ENCODE data around the gene PTHLH.

DNA sequence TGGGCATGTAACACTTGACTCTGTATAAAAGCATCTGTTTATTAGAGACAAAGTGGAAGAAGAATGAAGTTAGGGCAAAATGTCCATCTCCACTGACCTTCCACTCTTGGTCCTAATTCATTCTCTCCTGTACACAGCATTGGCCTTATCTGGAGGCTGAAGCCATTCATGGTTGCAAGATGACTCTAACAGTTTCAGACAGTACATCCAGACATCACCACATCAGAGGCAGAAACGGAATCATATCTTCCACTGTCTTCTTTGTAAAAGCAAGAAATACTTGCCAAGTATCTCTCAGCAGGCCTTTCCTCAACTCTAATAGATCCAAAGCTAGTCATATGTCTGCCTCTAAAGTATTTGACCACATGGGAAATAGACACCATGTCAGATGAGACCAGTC lies 41.1 kb downstream of the PTHLH start:
- TF ChIP-seq GATA2 (IDR thresholded peaks at IDR 0.05; ENCODE audit: insufficient read depth, insufficient read length, low read depth, low read length) = no peak
- no peak for TF ChIP-seq POLR2AphosphoS5 (IDR thresholded peaks at IDR 0.05; ENCODE audit: insufficient read depth, low read depth, low read length)
- TF ChIP-seq, protein P1, sequence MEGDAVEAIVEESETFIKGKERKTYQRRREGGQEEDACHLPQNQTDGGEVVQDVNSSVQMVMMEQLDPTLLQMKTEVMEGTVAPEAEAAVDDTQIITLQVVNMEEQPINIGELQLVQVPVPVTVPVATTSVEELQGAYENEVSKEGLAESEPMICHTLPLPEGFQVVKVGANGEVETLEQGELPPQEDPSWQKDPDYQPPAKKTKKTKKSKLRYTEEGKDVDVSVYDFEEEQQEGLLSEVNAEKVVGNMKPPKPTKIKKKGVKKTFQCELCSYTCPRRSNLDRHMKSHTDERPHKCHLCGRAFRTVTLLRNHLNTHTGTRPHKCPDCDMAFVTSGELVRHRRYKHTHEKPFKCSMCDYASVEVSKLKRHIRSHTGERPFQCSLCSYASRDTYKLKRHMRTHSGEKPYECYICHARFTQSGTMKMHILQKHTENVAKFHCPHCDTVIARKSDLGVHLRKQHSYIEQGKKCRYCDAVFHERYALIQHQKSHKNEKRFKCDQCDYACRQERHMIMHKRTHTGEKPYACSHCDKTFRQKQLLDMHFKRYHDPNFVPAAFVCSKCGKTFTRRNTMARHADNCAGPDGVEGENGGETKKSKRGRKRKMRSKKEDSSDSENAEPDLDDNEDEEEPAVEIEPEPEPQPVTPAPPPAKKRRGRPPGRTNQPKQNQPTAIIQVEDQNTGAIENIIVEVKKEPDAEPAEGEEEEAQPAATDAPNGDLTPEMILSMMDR (IDR thresholded peaks at IDR 0.05; ENCODE audit: extremely low read depth in 1 of 2, insufficient read depth in 1 of 2, low read depth in 1 of 2, low read length in 2 of 2) = no peak
- TF ChIP-seq, protein P2, sequence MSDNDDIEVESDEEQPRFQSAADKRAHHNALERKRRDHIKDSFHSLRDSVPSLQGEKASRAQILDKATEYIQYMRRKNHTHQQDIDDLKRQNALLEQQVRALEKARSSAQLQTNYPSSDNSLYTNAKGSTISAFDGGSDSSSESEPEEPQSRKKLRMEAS (IDR thresholded peaks at IDR 0.05; ENCODE audit: insufficient read depth, insufficient read length) = no peak
- no peak for TF ChIP-seq EZH2 (IDR thresholded peaks at IDR 0.05; ENCODE audit: borderline replicate concordance, low read depth, low read length, severe bottlenecking)
- TF ChIP-seq POLR2A (IDR thresholded peaks at IDR 0.05; ENCODE audit: low read depth, low read length) = no peak
- TF ChIP-seq FOS (IDR thresholded peaks at IDR 0.05; ENCODE audit: borderline replicate concordance, insufficient read depth, low read length) = no peak
- no peak for TF ChIP-seq JUN (IDR thresholded peaks at IDR 0.05; ENCODE audit: borderline replicate concordance, insufficient read depth, insufficient read length, low read depth)
